ENCODE data around the gene HOXA5.

DNA sequence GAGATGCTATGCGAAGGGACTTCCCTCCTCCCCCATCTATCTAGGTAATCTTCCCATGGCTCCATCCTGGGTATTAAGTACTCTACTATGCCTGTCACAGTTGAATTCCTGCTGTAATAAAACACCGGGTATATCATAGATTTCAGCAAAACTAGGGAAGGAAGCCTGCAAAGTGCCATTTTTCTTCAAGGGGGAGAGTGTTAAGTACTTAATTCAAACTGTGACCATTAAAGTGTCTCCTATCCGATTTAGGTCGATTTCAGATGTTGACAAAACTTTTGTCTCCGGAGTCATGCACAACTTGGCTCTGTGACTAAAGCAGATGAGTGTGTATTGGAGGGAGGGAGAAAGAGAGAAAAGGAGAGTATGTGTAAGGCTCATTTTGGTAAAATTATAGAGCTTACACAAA, 17.5 kb downstream of the HOXA5 start:
- TF ChIP-seq, protein P1, sequence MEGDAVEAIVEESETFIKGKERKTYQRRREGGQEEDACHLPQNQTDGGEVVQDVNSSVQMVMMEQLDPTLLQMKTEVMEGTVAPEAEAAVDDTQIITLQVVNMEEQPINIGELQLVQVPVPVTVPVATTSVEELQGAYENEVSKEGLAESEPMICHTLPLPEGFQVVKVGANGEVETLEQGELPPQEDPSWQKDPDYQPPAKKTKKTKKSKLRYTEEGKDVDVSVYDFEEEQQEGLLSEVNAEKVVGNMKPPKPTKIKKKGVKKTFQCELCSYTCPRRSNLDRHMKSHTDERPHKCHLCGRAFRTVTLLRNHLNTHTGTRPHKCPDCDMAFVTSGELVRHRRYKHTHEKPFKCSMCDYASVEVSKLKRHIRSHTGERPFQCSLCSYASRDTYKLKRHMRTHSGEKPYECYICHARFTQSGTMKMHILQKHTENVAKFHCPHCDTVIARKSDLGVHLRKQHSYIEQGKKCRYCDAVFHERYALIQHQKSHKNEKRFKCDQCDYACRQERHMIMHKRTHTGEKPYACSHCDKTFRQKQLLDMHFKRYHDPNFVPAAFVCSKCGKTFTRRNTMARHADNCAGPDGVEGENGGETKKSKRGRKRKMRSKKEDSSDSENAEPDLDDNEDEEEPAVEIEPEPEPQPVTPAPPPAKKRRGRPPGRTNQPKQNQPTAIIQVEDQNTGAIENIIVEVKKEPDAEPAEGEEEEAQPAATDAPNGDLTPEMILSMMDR (conservative IDR thresholded peaks at IDR 0.05 in 1 of 2, IDR thresholded peaks at IDR 0.05 in 1 of 2; ENCODE audit: low read depth in 1 of 2, low read length in 2 of 2): no peak
- no peak for TF ChIP-seq EZH2 (IDR thresholded peaks at IDR 0.05; ENCODE audit: low read length, missing control alignments)

All from fibroblast of lung (primary cell).